Liver (tissue), 9 donors: ENCODE measurements around the gene DIP2C. TPM values are rescaled to one million over a fixed set of nuclear protein-coding genes. Genes with fewer than 3 reads are reported as not detected.

Source experiments
- DNase-seq: peaks from one replicate; pipeline ENCODE4 v3.0.0-alpha.2; 2017; ENCODE audit warnings: low spot score
- H3K27ac ChIP-seq, 2 donors: one replicate each; pipeline ENCODE4 v1.7.0; 2013; ENCODE audit warnings: inconsistent platforms in 2 of 2, low read length in 2 of 2, control low read depth in 1 of 2, low read depth in 1 of 2, mild to moderate bottlenecking in 1 of 2
- H3K27me3 ChIP-seq, 4 donors: one replicate each; pipeline versions ENCODE4 v1.6.1 to v1.7.0; 2013; ENCODE audit warnings: low read length in 3 of 4, inconsistent platforms in 1 of 4, mild to moderate bottlenecking in 1 of 4, moderate library complexity in 1 of 4; ENCODE audit not compliant: control insufficient read depth in 4 of 4, insufficient read depth in 4 of 4
- H3K36me3 ChIP-seq, 4 donors: one replicate each; pipeline versions ENCODE4 v1.6.1 to v1.7.0; 2013; ENCODE audit warnings: low read length in 3 of 4, mild to moderate bottlenecking in 3 of 4, low read depth in 1 of 4, moderate library complexity in 1 of 4; ENCODE audit not compliant: control insufficient read depth in 4 of 4, insufficient read depth in 3 of 4
- H3K4me1 ChIP-seq, 4 donors: one replicate each; pipeline versions ENCODE4 v1.6.1 to v1.7.0; 2013; ENCODE audit warnings: low read length in 3 of 4, mild to moderate bottlenecking in 3 of 4, moderate library complexity in 1 of 4; ENCODE audit not compliant: control insufficient read depth in 4 of 4, insufficient read depth in 4 of 4
- H3K4me3 ChIP-seq, 3 donors: one replicate each; pipeline versions ENCODE4 v1.6.1 to v1.7.0; 2013; ENCODE audit warnings: low read length in 3 of 3, control low read depth in 1 of 3, low read depth in 1 of 3, mild to moderate bottlenecking in 1 of 3
- H3K9ac ChIP-seq, 2 donors: one replicate each; pipeline ENCODE4 v1.7.0; 2013; ENCODE audit warnings: low read length in 2 of 2, mild to moderate bottlenecking in 2 of 2, moderate library complexity in 2 of 2, control low read depth in 1 of 2, low read depth in 1 of 2
- H3K9me3 ChIP-seq, 4 donors: one replicate each; pipeline versions ENCODE4 v1.6.1 to v1.7.0; 2013; ENCODE audit warnings: low read length in 3 of 4; ENCODE audit not compliant: control insufficient read depth in 4 of 4
- ATF3 ChIP-seq: IDR thresholded peaks from 2 replicates; pipeline ENCODE4 v1.6.1; 2016; ENCODE audit warnings: antibody characterized with exemption
- CTCF ChIP-seq: fragments of 150-350 bp; IDR thresholded peaks from 2 replicates; pipeline ENCODE4 v1.5.1; 2017; ENCODE audit warnings: improper control_type of control experiment, low read depth, low read length; ENCODE audit not compliant: missing input control
- EGR1 ChIP-seq, 2 donors: IDR thresholded peaks; 2 replicates each; pipeline ENCODE4 v1.6.1; 2016 to 2018; ENCODE audit warnings: antibody characterized with exemption in 2 of 2, low read depth in 2 of 2
- FOXA2 ChIP-seq: IDR thresholded peaks from 2 replicates; pipeline ENCODE4 v1.6.1; 2016; ENCODE audit warnings: antibody characterized with exemption
- GABPA ChIP-seq, 2 donors: IDR thresholded peaks in 1 of 2; conservative IDR thresholded peaks in 1 of 2; 2 replicates each; pipeline ENCODE4 v1.6.1; 2016; ENCODE audit warnings: antibody characterized with exemption in 2 of 2, mild to moderate bottlenecking in 1 of 2, moderate library complexity in 1 of 2
- HNF4A ChIP-seq, 2 donors: conservative IDR thresholded peaks; 2 replicates each; pipeline ENCODE4 v1.6.1; 2016; ENCODE audit warnings: antibody characterized with exemption in 2 of 2, mild to moderate bottlenecking in 2 of 2
- HNF4G ChIP-seq: IDR thresholded peaks from 2 replicates; pipeline ENCODE4 v1.6.1; 2016; ENCODE audit warnings: antibody characterized with exemption
- JUND ChIP-seq, 2 donors: IDR thresholded peaks; 2 replicates each; pipeline ENCODE4 v1.6.1; 2016; ENCODE audit warnings: antibody characterized with exemption in 2 of 2
- MAX ChIP-seq: IDR thresholded peaks from 2 replicates; pipeline ENCODE4 v1.6.1; 2016; ENCODE audit warnings: antibody characterized with exemption
- NR2F2 ChIP-seq: IDR thresholded peaks from 2 replicates; pipeline ENCODE4 v1.6.1; 2016; ENCODE audit warnings: antibody characterized with exemption
- RAD21 ChIP-seq, 2 donors: IDR thresholded peaks; 2 replicates each; pipeline ENCODE4 v1.6.1; 2016; ENCODE audit warnings: antibody characterized with exemption in 2 of 2, mild to moderate bottlenecking in 2 of 2
- REST ChIP-seq: IDR thresholded peaks from 2 replicates; pipeline ENCODE4 v1.6.1; 2016; ENCODE audit warnings: antibody characterized with exemption, mild to moderate bottlenecking
- RXRA ChIP-seq, 2 donors: IDR thresholded peaks; 2 replicates each; pipeline ENCODE4 v1.6.1; 2017 to 2018; ENCODE audit warnings: antibody characterized with exemption in 2 of 2, mild to moderate bottlenecking in 1 of 2
- SP1 ChIP-seq: IDR thresholded peaks from 2 replicates; pipeline ENCODE4 v1.6.1; 2018; ENCODE audit warnings: antibody characterized with exemption, mild to moderate bottlenecking
- TAF1 ChIP-seq: conservative IDR thresholded peaks from 2 replicates; pipeline ENCODE4 v1.6.1; 2016; ENCODE audit warnings: antibody characterized with exemption, mild to moderate bottlenecking
- YY1 ChIP-seq: IDR thresholded peaks from 2 replicates; pipeline ENCODE4 v1.6.1; 2016; ENCODE audit warnings: antibody characterized with exemption, mild to moderate bottlenecking
- ZBTB33 ChIP-seq: IDR thresholded peaks from 2 replicates; pipeline ENCODE4 v1.6.1; 2016; ENCODE audit warnings: antibody characterized with exemption
- WGBS: extraction: QIAGEN DNeasy Blood & Tissue Kit; methylation state at CpG from one replicate; pipeline ENCODE4 v1.1.7; 2013; 5-methylcytosine and 5-hydroxymethylcytosine counted together
- polyA plus RNA-seq, 2 donors: library from polyadenylated mRNA; stranded (reverse) in 1 of 2; unstranded in 1 of 2; fragments of 200-250 nt in 1 of 2; fragments of >200 nt in 1 of 2; fragmentation: Nextera tagmentation in 1 of 2; extraction: Ambion mirVana in 1 of 2; gene quantifications; one replicate each; pipeline versions ENCODE4 v1.2.1 to v1.2.3, GENCODE V29; 2013 to 2015
- total RNA-seq, 2 donors: library from RNA; depleted of rRNA; stranded (reverse); fragments of >200 nt; gene quantifications; one replicate each; pipeline ENCODE4 v1.2.3, GENCODE V29; 2014
- donor health status: healthy.
- donor health status: healthy.
- donor health status: healthy.
- donor health status: healthy.
- donor health status: healthy.

DIP2C gene
- total and polyA plus RNA-seq, 4 donors = 4.2 to 12.2 (median 5.7) TPM

GRCh38 chr10:556971-557637, 132.4 kb downstream of the DIP2C start:
- Histone ChIP-seq H3K27ac (no peak overlapping the region), H3K9me3 (no peaks in the 10 kb centered on the region), H3K4me1 (peaks cover 0 to 11% (median 0%) of the 10 kb centered on the region in 4 donors), H3K4me3 (no peak overlapping the region), H3K36me3 (no peaks in the 10 kb centered on the region), H3K27me3 (no peaks in the 10 kb centered on the region), H3K9ac (no peak overlapping the region)
- DNase-seq = no peak
- no peak for TF ChIP-seq SP1
- no peak for TF ChIP-seq EGR1 (IDR thresholded peaks at IDR 0.05; ENCODE audit: low read depth in 2 of 2)
- no peak for TF ChIP-seq HNF4A (conservative IDR thresholded peaks at IDR 0.05)
- no peak for TF ChIP-seq RAD21 (IDR thresholded peaks at IDR 0.05)
- no peak for TF ChIP-seq MAX
- no peak for TF ChIP-seq FOXA2
- TF ChIP-seq REST = no peak
- no peak for TF ChIP-seq NR2F2
- no peak for TF ChIP-seq YY1
- no peak for TF ChIP-seq RXRA (IDR thresholded peaks at IDR 0.05)
- TF ChIP-seq CTCF = no peak
- no peak for TF ChIP-seq ATF3
- no peak for TF ChIP-seq HNF4G
- no peak for TF ChIP-seq TAF1
- TF ChIP-seq GABPA (IDR thresholded peaks at IDR 0.05 in 1 of 2, conservative IDR thresholded peaks at IDR 0.05 in 1 of 2) = no peak
- no peak for TF ChIP-seq JUND (IDR thresholded peaks at IDR 0.05)
- TF ChIP-seq ZBTB33 = no peak
- 93% methylated on average over 14 of the region's 14 CpGs for WGBS
